Liver (tissue), 3 donors: ENCODE results near the gene SRPRB.

Experiments used
- ATF3 ChIP-seq: IDR thresholded peaks from 2 replicates; pipeline ENCODE4 v1.6.1; 2016; ENCODE audit warnings: antibody characterized with exemption
- FOXA1 ChIP-seq: IDR thresholded peaks from 2 replicates; pipeline ENCODE4 v1.6.1; 2016; ENCODE audit warnings: antibody characterized with exemption
- GABPA ChIP-seq, 2 donors: IDR thresholded peaks in 1 of 2; conservative IDR thresholded peaks in 1 of 2; 2 replicates each; pipeline ENCODE4 v1.6.1; 2016; ENCODE audit warnings: antibody characterized with exemption in 2 of 2, mild to moderate bottlenecking in 1 of 2, moderate library complexity in 1 of 2
- HNF4A ChIP-seq, 2 donors: conservative IDR thresholded peaks; 2 replicates each; pipeline ENCODE4 v1.6.1; 2016; ENCODE audit warnings: antibody characterized with exemption in 2 of 2, mild to moderate bottlenecking in 2 of 2
- HNF4G ChIP-seq: IDR thresholded peaks from 2 replicates; pipeline ENCODE4 v1.6.1; 2016; ENCODE audit warnings: antibody characterized with exemption
- JUND ChIP-seq, 2 donors: IDR thresholded peaks; 2 replicates each; pipeline ENCODE4 v1.6.1; 2016; ENCODE audit warnings: antibody characterized with exemption in 2 of 2
- RAD21 ChIP-seq, 2 donors: IDR thresholded peaks; 2 replicates each; pipeline ENCODE4 v1.6.1; 2016; ENCODE audit warnings: antibody characterized with exemption in 2 of 2, mild to moderate bottlenecking in 2 of 2
- REST ChIP-seq: IDR thresholded peaks from 2 replicates; pipeline ENCODE4 v1.6.1; 2016; ENCODE audit warnings: antibody characterized with exemption, mild to moderate bottlenecking
- SP1 ChIP-seq: IDR thresholded peaks from 2 replicates; pipeline ENCODE4 v1.6.1; 2018; ENCODE audit warnings: antibody characterized with exemption, mild to moderate bottlenecking
- TAF1 ChIP-seq: conservative IDR thresholded peaks from 2 replicates; pipeline ENCODE4 v1.6.1; 2016; ENCODE audit warnings: antibody characterized with exemption, mild to moderate bottlenecking
- YY1 ChIP-seq: IDR thresholded peaks from 2 replicates; pipeline ENCODE4 v1.6.1; 2016; ENCODE audit warnings: antibody characterized with exemption, mild to moderate bottlenecking
- TF ChIP-seq, protein P1 (sequence below): fragments of 150-350 bp; IDR thresholded peaks from 2 replicates; pipeline ENCODE4 v1.5.1; 2017; ENCODE audit warnings: improper control_type of control experiment, low read depth, low read length; ENCODE audit not compliant: missing input control
- TF ChIP-seq, protein P2 (sequence below): IDR thresholded peaks from 2 replicates; pipeline ENCODE4 v1.6.1; 2016; ENCODE audit warnings: antibody characterized with exemption
- TF ChIP-seq, protein P3 (sequence below): IDR thresholded peaks from 2 replicates; pipeline ENCODE4 v1.6.1; 2016; ENCODE audit warnings: antibody characterized with exemption
- donor health status: healthy.
- donor health status: healthy.

GRCh38 chr3:133815386-133815785, 9.8 kb downstream of the SRPRB start:
- TF ChIP-seq, protein P1, sequence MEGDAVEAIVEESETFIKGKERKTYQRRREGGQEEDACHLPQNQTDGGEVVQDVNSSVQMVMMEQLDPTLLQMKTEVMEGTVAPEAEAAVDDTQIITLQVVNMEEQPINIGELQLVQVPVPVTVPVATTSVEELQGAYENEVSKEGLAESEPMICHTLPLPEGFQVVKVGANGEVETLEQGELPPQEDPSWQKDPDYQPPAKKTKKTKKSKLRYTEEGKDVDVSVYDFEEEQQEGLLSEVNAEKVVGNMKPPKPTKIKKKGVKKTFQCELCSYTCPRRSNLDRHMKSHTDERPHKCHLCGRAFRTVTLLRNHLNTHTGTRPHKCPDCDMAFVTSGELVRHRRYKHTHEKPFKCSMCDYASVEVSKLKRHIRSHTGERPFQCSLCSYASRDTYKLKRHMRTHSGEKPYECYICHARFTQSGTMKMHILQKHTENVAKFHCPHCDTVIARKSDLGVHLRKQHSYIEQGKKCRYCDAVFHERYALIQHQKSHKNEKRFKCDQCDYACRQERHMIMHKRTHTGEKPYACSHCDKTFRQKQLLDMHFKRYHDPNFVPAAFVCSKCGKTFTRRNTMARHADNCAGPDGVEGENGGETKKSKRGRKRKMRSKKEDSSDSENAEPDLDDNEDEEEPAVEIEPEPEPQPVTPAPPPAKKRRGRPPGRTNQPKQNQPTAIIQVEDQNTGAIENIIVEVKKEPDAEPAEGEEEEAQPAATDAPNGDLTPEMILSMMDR = no peak
- TF ChIP-seq YY1 = no peak
- no peak for TF ChIP-seq FOXA1
- no peak for TF ChIP-seq TAF1
- TF ChIP-seq GABPA (IDR thresholded peaks at IDR 0.05 in 1 of 2, conservative IDR thresholded peaks at IDR 0.05 in 1 of 2) = no peak
- no peak for TF ChIP-seq HNF4A (conservative IDR thresholded peaks at IDR 0.05)
- no peak for TF ChIP-seq JUND (IDR thresholded peaks at IDR 0.05)
- TF ChIP-seq, protein P2, sequence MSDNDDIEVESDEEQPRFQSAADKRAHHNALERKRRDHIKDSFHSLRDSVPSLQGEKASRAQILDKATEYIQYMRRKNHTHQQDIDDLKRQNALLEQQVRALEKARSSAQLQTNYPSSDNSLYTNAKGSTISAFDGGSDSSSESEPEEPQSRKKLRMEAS = no peak
- no peak for TF ChIP-seq REST
- TF ChIP-seq SP1 = no peak
- no peak for TF ChIP-seq HNF4G
- no peak for TF ChIP-seq RAD21 (IDR thresholded peaks at IDR 0.05)
- TF ChIP-seq, protein P3, sequence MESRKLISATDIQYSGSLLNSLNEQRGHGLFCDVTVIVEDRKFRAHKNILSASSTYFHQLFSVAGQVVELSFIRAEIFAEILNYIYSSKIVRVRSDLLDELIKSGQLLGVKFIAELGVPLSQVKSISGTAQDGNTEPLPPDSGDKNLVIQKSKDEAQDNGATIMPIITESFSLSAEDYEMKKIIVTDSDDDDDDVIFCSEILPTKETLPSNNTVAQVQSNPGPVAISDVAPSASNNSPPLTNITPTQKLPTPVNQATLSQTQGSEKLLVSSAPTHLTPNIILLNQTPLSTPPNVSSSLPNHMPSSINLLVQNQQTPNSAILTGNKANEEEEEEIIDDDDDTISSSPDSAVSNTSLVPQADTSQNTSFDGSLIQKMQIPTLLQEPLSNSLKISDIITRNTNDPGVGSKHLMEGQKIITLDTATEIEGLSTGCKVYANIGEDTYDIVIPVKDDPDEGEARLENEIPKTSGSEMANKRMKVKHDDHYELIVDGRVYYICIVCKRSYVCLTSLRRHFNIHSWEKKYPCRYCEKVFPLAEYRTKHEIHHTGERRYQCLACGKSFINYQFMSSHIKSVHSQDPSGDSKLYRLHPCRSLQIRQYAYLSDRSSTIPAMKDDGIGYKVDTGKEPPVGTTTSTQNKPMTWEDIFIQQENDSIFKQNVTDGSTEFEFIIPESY = no peak
- no peak for TF ChIP-seq ATF3
